CD1c-positive myeloid dendritic cell (primary cell): ENCODE measurements around the gene DPH1.

Experiments used
- DNase-seq: peaks from one replicate; pipeline ENCODE4 v3.0.0-alpha.2; 2016; ENCODE audit errors: extremely low spot score

DPH1 gene

DNA sequence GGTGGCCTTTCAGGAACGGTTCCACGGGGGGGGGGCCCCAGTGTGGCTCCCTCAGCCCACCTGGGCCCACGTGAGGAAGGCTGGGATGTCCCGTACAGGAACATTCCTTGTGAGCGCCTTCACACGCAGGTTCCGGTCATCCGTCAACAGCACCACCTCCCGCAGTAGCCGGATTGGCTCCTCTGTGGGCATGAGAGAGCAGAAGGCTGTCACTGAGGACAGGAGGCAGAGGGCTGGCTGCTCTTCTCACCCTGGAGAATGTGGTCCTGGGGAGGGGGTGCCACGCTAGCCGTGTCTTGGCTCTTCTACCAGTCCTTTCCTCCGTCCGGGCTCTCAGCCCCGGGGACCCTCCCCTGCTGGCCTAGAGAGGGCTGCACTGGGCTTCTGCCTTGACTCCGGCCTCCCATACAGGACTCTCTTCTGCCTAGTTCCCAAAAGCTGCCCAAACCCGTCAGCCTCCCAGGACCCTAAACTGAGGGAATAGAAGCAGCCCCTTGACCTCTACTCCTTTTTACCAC lies 31.5 kb downstream of the DPH1 start:
- no peak for DNase-seq

DNA sequence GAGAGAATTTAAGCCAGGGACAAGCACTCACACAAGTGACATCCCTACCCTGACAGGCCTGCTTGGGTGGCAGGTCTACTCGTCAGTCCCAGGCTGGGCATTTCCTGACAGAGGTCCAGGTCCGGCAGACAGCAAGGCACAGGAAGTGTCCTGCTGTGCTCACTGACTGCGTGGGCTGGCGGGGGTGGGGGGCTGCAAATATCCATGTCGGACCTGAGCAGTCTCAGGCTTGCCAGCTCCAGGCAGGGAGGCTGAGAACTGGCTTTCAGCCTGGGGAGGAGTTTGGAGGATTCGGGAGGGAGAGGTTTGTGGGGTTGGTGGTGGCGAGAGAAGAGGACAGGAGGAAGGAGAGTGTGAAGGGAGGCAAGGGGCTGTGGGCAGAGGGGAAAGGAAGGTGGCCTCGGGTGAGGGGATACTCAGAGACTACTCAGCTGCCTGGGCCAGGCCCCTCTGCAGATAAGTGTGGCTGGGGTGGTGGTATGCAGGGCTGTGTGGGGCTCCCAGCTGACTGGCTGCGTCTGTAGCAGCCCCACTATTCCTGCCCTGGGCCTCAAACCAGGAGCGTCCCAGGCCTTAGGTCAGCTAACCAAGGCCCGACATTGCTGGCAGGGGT lies 32.7 kb downstream of the DPH1 start:
- no peak for DNase-seq

- no peak for DNase-seq
Measured at GRCh38 chr17:2063261-2064146, 33.6 kb downstream of the DPH1 start.

GRCh38 chr17:2064147-2064489 lies 34.2 kb downstream of the DPH1 start:
- DNase-seq, result no peak

GRCh38 chr17:2064520-2064971 lies 34.6 kb downstream of the DPH1 start:
- no peak for DNase-seq

GRCh38 chr17:2064980-2065785 lies 35.2 kb downstream of the DPH1 start:
- DNase-seq, result peak; percentile 50

DNA sequence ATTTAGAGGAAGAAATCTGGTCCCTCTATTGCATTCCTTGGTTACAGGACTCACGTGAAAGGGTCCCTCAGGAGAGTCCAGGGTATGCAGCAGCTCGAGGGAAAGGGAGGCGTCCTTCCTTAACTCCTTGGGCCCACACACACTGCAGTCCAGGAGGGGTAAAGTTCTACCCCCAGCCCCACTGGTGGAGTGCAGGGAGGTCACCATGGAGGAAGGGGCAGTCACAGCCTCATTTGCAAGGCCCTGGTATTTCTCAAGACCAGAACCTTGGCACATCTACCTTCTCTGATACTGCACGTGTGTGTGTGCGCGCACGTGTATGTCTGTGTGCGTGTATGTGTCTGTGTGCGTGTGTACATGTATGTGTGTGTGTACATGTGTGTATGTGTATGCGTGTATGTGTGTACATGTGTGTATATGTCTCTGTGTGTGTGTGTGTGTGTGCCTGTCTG lies 36.0 kb downstream of the DPH1 start:
- DNase-seq, result no peak

DNA sequence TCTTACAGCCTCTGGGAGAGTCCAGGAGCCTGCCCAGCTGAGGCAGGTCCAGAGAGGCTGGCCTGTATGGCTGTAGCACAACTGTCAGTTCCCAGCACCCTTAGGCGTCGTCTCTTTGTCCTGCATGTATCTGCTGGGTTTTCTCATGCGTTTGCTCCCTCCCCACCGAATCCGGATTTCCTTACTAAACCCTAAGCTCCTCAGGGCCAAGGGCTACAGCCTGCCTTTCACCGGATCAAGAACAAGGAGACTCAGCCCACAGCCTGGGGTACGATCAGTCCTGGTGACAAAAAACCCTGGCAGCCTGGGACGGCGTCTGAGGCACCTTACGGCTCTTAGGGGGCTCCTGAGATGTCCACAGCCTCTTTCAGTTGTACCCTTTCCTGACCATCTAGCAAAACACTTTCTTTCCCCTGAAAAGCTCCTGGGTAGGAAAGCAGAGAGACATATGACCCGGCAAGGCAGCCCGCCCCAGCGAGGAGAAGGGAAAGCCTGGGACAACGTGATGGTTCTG lies 37.2 kb downstream of the DPH1 start:
- DNase-seq, result no peak

- no peak for DNase-seq
Measured at GRCh38 chr17:2067608-2068024, 37.7 kb downstream of the DPH1 start.

DNA sequence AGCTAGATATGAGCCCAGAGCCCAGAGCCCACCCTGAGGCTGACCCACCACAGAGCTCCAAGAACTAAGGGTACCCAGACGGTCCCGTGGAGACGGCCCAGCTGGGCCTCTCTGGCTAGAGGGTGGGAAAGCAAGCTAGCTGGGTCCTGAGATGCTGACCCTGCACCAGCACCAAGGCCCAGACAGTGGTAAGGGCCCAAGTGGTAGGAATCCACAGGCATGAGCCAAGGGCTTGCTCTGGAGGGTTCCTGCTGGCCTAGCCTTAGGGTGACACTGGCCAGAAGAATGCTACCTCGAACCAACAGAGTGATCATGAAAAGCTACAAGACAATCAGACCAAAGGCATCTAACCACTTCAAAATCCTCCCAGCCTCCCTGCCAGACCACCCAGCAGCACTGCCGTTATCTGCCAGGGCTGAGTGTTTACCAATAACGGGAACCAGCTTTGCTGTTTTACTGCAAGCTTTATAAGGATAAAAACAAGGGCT lies 38.1 kb downstream of the DPH1 start:
- no peak for DNase-seq

DNA sequence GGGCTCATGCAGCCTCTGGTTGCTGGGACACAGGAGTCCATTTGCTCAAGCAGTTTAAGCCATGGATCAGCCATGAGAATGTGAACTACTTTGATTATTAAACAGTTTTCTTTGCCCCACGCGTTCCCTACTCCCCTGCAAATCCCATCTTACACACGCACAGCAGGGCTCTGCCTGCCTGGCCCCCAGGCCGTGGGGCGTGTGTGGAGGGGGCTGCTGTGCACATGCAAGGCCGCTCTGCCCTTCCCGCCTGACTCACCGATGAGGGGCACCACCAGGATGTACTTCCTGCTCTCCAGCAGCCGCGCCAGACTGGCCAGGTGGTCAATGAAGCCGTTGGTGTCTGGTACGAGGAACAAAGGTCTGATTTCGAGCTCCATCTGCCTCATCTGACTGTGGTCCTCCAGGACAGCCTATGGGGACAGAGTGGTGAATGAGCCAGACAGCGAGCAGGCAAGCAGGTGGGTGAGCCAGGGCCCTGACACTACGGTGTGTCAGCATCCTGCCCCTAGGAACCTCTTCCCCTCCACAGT lies 38.6 kb downstream of the DPH1 start:
- DNase-seq, result no peak

GRCh38 chr17:2070241-2071023 lies 40.5 kb downstream of the DPH1 start:
- peak; percentile 75 for DNase-seq

DNA sequence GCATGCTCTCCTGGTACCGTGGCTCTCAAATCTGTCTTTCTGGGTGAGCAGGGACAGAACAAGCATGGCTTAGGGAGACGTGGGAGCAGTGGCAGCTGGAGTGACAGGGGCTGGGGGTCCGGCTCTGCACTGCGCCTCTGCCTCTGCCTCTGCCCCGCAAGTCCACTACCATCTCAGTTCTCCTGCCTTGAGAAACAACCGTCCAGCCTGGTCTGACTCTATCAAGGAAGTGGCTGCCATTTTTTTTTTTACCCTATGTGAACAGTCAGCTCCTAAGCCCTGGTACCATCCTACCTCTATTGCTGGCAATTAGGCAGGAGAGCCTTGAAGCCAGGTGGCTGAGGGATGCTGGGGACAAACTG lies 41.1 kb downstream of the DPH1 start:
- no peak for DNase-seq

DNA sequence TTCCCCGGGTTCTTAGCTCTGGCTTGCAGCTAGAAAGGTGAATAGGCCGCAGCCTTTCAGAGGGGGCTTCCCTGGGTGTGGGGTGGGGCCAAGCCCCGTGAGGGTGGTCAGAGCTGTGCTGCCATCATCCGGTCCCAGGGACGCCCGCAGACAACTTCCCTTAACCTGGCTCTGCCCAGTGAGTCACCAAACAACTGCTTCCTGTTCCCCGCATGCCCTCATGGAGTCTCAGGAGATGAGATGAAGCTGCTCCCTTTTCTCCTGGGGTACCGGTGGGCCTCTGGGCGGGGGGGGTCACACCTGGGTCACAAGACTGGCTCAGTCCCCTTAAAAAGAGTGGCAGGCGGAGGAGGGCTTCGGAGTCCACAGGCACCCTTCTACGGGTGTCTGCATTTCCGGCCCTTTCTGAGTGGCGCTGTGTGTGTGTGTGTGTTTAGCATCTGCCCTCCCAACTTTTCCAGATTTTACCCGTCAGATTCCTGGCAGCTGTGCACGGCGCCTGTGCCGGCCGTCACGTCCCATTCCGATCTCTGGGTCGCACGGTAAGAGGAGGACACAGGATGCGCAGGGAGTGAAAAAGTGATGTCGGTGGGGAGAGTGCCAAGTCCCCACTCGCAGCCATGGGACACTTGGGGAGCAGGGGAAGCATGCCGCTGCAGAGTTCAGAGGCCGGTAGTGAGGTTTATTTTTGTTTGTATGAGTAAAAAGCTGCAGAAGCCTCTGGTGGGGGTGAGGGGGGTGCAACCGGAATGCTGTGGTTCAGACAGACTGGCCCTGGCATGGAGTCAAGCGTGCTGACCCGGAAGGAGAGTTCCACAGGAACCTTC lies 41.7 kb downstream of the DPH1 start:
- DNase-seq, result peak; percentile 68

GRCh38 chr17:2074919-2075318 lies 45.0 kb downstream of the DPH1 start:
- DNase-seq, result no peak

- DNase-seq, result no peak
Measured at GRCh38 chr17:2075336-2076086, 45.6 kb downstream of the DPH1 start.

DNA sequence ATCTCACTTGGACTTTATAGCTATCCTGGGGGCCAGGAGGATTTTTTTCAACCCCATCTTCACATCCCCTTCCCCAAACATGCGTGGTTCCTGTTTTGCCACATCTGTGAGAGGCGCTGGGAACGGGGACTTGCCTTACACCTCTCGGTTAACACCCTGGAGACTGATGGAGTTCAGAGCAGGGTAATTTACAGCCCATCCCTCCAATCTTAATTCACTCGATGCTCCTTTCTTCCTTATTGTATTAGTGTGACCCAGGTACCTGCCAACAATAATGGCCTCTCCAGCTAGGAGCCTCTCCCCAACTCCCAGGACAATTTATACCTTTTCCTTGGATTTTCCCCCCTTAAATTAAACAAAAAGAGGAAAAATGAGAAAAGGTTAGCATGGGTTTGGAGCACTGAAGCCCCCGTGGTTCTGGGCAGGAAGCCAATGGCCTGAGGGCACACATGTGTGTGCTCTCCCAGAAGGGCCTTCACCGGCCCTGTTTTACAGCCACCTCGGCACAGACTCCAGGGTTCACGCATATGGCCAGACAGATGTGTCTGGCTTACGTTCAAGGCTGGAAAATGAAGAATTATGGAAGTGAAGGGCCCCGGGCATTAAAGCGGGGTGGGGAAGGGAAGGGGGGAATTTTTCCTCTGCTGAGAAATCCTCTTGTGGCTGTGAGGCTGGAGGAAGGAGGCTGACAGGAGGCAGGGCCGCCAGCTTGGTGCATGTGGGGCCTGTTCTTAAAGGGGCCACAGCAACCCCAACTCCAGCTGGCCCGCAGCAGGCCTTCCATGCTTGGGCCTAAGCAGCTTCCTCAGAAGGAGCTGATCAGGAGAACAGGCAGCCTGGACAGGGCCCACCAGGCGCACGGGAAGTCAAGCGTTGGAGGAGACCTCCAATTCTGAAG lies 46.4 kb downstream of the DPH1 start:
- DNase-seq, result no peak

DNA sequence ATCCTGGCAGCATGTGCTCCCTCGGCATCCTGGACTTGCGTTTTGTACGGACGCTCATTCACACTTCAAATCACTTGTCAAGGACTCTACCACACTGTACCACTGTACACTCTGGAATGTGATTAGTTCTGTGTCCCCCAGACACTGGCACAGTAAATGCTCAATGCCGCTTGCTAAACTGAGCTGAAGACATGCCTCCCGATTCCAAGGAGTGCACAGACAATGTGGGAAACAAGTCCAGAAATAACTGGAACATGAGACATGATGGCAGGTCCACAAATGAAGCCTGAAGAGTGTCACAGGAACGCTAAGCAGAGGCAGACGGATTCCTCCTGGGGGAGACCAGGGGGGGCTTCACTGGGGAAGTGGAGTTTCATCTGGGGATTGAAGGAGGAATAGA lies 47.1 kb downstream of the DPH1 start:
- no peak for DNase-seq
